H9 (cell line): Measurements from ENCODE around the gene ABLIM3. TPM values are rescaled to one million over a fixed set of nuclear protein-coding genes. Genes with fewer than 3 reads are reported as not detected.

Experiments used
- DNase-seq: peaks from one replicate; pipeline ENCODE4 v3.0.0-alpha.2; 2017
- H2AFZ ChIP-seq: one replicate; pipeline ENCODE4 v1.6.1; 2013; ENCODE audit warnings: mild to moderate bottlenecking, low read length, control low read depth, moderate library complexity
- H2AK5ac ChIP-seq: 2 replicates; pipeline ENCODE4 v1.6.1; 2013; ENCODE audit warnings: low read length, control low read depth, mixed read lengths; ENCODE audit not compliant: insufficient read length
- H2BK120ac ChIP-seq: one replicate; pipeline ENCODE4 v1.6.1; 2013; ENCODE audit warnings: low read depth, mild to moderate bottlenecking, low read length, control low read depth, inconsistent platforms; ENCODE audit not compliant: poor library complexity, severe bottlenecking
- H2BK12ac ChIP-seq: 2 replicates; pipeline ENCODE4 v1.6.1; 2013; ENCODE audit warnings: low read length, control low read depth, mixed read lengths, low read depth; ENCODE audit not compliant: insufficient read length
- H2BK15ac ChIP-seq: 2 replicates; pipeline ENCODE4 v1.6.1; 2013; ENCODE audit warnings: low read depth, low read length, control low read depth
- H2BK20ac ChIP-seq: one replicate; pipeline ENCODE4 v1.6.1; 2013; ENCODE audit warnings: low read depth, mild to moderate bottlenecking, low read length, control low read depth, inconsistent platforms; ENCODE audit not compliant: poor library complexity, severe bottlenecking
- H2BK5ac ChIP-seq: 2 replicates; pipeline ENCODE4 v1.6.1; 2013; ENCODE audit warnings: low read length, control low read depth, mixed read lengths; ENCODE audit not compliant: insufficient read length
- H3K14ac ChIP-seq: 2 replicates; pipeline ENCODE4 v1.6.1; 2013; ENCODE audit warnings: low read length, control low read depth; ENCODE audit not compliant: insufficient read depth
- H3K18ac ChIP-seq: 2 replicates; pipeline ENCODE4 v1.6.1; 2013; ENCODE audit warnings: low read depth, mild to moderate bottlenecking, mixed read lengths, low read length, control low read depth; ENCODE audit not compliant: insufficient read length
- H3K23ac ChIP-seq: 2 replicates; pipeline ENCODE4 v1.6.1; 2013; ENCODE audit warnings: low read length, control low read depth, mixed read lengths, low read depth; ENCODE audit not compliant: insufficient read length
- H3K23me2 ChIP-seq: 2 replicates; pipeline ENCODE4 v1.6.1; 2013; ENCODE audit warnings: low read depth, mild to moderate bottlenecking, mixed read lengths, low read length, control low read depth; ENCODE audit not compliant: insufficient read length, poor library complexity, severe bottlenecking
- H3K27ac ChIP-seq: 2 replicates; pipeline ENCODE4 v1.5.1; 2013; ENCODE audit warnings: low read length, control low read depth, mixed read lengths, low read depth; ENCODE audit not compliant: insufficient read length
- H3K27me3 ChIP-seq: 2 replicates; pipeline ENCODE4 v1.6.1; 2013; ENCODE audit warnings: low read length, control low read depth, inconsistent platforms; ENCODE audit not compliant: insufficient read depth
- H3K4ac ChIP-seq: 2 replicates; pipeline ENCODE4 v1.6.1; 2013; ENCODE audit warnings: low read depth, mild to moderate bottlenecking, control low read depth, inconsistent platforms, low read length, moderate library complexity
- H3K4me1 ChIP-seq: 2 replicates; pipeline ENCODE4 v1.6.1; 2013; ENCODE audit warnings: low read length, control low read depth, inconsistent platforms; ENCODE audit not compliant: insufficient read depth
- H3K4me2 ChIP-seq: 2 replicates; pipeline ENCODE4 v1.6.1; 2013; ENCODE audit warnings: low read length, control low read depth, mixed read lengths; ENCODE audit not compliant: insufficient read length, insufficient read depth
- H3K56ac ChIP-seq: 2 replicates; pipeline ENCODE4 v1.6.1; 2013; ENCODE audit warnings: low read depth, mild to moderate bottlenecking, mixed read lengths, low read length, control low read depth; ENCODE audit not compliant: insufficient read length
- H3K79me1 ChIP-seq: 2 replicates; pipeline ENCODE4 v1.6.1; 2013; ENCODE audit warnings: low read depth, mild to moderate bottlenecking, moderate library complexity, low read length, control low read depth, inconsistent platforms; ENCODE audit not compliant: insufficient read depth, poor library complexity, severe bottlenecking
- H3K79me2 ChIP-seq: 2 replicates; pipeline ENCODE4 v1.6.1; 2013; ENCODE audit warnings: low read length, control low read depth, inconsistent platforms; ENCODE audit not compliant: insufficient read depth
- H3K9ac ChIP-seq: 2 replicates; pipeline ENCODE4 v1.6.1; 2013; ENCODE audit warnings: low read length, control low read depth, mixed read lengths; ENCODE audit not compliant: insufficient read length; ENCODE audit errors: extremely low read depth
- H3K9me3 ChIP-seq: one replicate; pipeline ENCODE4 v1.6.1; 2013; ENCODE audit warnings: low read depth, low read length, inconsistent platforms; ENCODE audit not compliant: control insufficient read depth
- H3T11ph ChIP-seq: one replicate; pipeline ENCODE4 v1.6.1; 2013; ENCODE audit warnings: mild to moderate bottlenecking, low read length, control low read depth, inconsistent platforms
- H4K20me1 ChIP-seq: one replicate; pipeline ENCODE4 v1.6.1; 2013; ENCODE audit not compliant: control insufficient read depth, insufficient read length, insufficient read depth
- H4K5ac ChIP-seq: 2 replicates; pipeline ENCODE4 v1.6.1; 2013; ENCODE audit warnings: low read depth, mild to moderate bottlenecking, mixed read lengths, low read length, control low read depth; ENCODE audit not compliant: insufficient read length
- H4K8ac ChIP-seq: replicated peaks from 2 replicates; pipeline ENCODE4 v1.6.1; 2013; ENCODE audit warnings: low read length, control low read depth, mixed read lengths, low read depth; ENCODE audit not compliant: insufficient read length
- H4K91ac ChIP-seq: 2 replicates; pipeline ENCODE4 v1.6.1; 2013; ENCODE audit warnings: low read depth, mild to moderate bottlenecking, moderate library complexity, mixed read lengths, low read length, control low read depth; ENCODE audit not compliant: insufficient read length
- H3K27ac Mint-ChIP-seq, 3 experiments: 2 replicates in 2 of 3; 3 replicates in 1 of 3; pipeline ENCODE4 v1.8.0; 2020 to 2021; ENCODE audit warnings: mixed read lengths in 3 of 3, mild to moderate bottlenecking in 1 of 3, moderate library complexity in 1 of 3
- H3K27me3 Mint-ChIP-seq: 2 replicates; pipeline ENCODE4 v1.8.0; 2021; ENCODE audit warnings: low read depth, mild to moderate bottlenecking, moderate library complexity, mixed read lengths
- H3K36me3 Mint-ChIP-seq, 3 experiments: 2 replicates in 2 of 3; 3 replicates in 1 of 3; pipeline ENCODE4 v1.8.0; 2020 to 2021; ENCODE audit warnings: low read depth in 3 of 3, mixed read lengths in 3 of 3; ENCODE audit not compliant: insufficient read depth in 1 of 3
- H3K4me1 Mint-ChIP-seq, 2 experiments: 2 replicates each; pipeline ENCODE4 v1.8.0; 2020; ENCODE audit warnings: mixed read lengths in 2 of 2
- H3K4me3 Mint-ChIP-seq, 2 experiments: 2 replicates in 1 of 2; 3 replicates in 1 of 2; pipeline ENCODE4 v1.8.0; 2020 to 2021; ENCODE audit warnings: mild to moderate bottlenecking in 2 of 2, mixed read lengths in 2 of 2, moderate library complexity in 1 of 2
- H3K9me3 Mint-ChIP-seq, 2 experiments: 2 replicates in 1 of 2; 3 replicates in 1 of 2; pipeline ENCODE4 v1.8.0; 2020; ENCODE audit warnings: mild to moderate bottlenecking in 2 of 2, mixed read lengths in 2 of 2, moderate library complexity in 1 of 2
- CTCF ChIP-seq: fragments of 200-600 bp; sonication (generic); conservative IDR thresholded peaks from 3 replicates; pipeline ENCODE4 v1.8.0; 2021; ENCODE audit warnings: antibody characterized with exemption, mild to moderate bottlenecking
- WGBS: extraction: QIAGEN DNeasy Blood & Tissue Kit; methylation state at CpG from one replicate; pipeline ENCODE4 v1.1.7; 2013; ENCODE audit warnings: missing lambda C conversion rate, low lambda C conversion rate, mixed read lengths; ENCODE audit not compliant: insufficient read length; ENCODE audit errors: extremely low coverage; 5-methylcytosine and 5-hydroxymethylcytosine counted together
- total RNA-seq: library from RNA; stranded (reverse); gene quantifications from 2 replicates; pipeline ENCODE4 v1.2.1, GENCODE V29; 2021

ABLIM3 gene
- total RNA-seq, 1 experiment from 2014 or later = 0.20 TPM

GRCh38 chr5:149172261-149172660, 31.0 kb downstream of the ABLIM3 start:
- no peaks in the 10 kb centered on the region for H3K27me3 ChIP-seq
- no peak overlapping the region for H3K4ac ChIP-seq
- H3K23ac ChIP-seq = no peak overlapping the region
- H4K8ac ChIP-seq = no peak overlapping the region
- no peaks in the 10 kb centered on the region for H3K9me3 ChIP-seq
- H3K27me3 Mint-ChIP-seq = no peaks in the 10 kb centered on the region; the same call in none of the 2 replicates
- H4K5ac ChIP-seq = no peak overlapping the region
- H3K79me2 ChIP-seq = no peaks in the 10 kb centered on the region
- no peak overlapping the region; a peak in 1 of 7 replicates for H3K27ac Mint-ChIP-seq
- H3K79me1 ChIP-seq = no peaks in the 10 kb centered on the region
- H3K4me2 ChIP-seq = no peak overlapping the region
- no peaks in the 10 kb centered on the region for H3K4me1 ChIP-seq
- no CpG with 5 or more reads among the region's 4 CpGs for WGBS
- H2BK120ac ChIP-seq = no peak overlapping the region
- no peaks in the 10 kb centered on the region for H3K36me3 Mint-ChIP-seq
- H2BK15ac ChIP-seq = no peak overlapping the region
- H3K4me3 Mint-ChIP-seq = no peak overlapping the region
- H3K27ac ChIP-seq = no peak overlapping the region
- no peak overlapping the region for H2AK5ac ChIP-seq
- no peak overlapping the region for H3K9ac ChIP-seq
- no peak overlapping the region for H2BK12ac ChIP-seq
- no peaks in the 10 kb centered on the region for H3K9me3 Mint-ChIP-seq
- no peak overlapping the region for H3K14ac ChIP-seq
- no peak for TF ChIP-seq CTCF
- H2BK20ac ChIP-seq = no peak overlapping the region
- DNase-seq = no peak
- no peak overlapping the region for H2AFZ ChIP-seq
- no peak overlapping the region for H3T11ph ChIP-seq
- no peaks in the 10 kb centered on the region for H4K20me1 ChIP-seq
- H3K56ac ChIP-seq = no peak overlapping the region
- no peak overlapping the region for H2BK5ac ChIP-seq
- no peaks in the 10 kb centered on the region for H3K23me2 ChIP-seq
- H3K4me1 Mint-ChIP-seq = peaks cover 0 to under 1% of the 10 kb centered on the region in 2 experiments; a peak in 1 of 4 replicates
- no peak overlapping the region for H4K91ac ChIP-seq
- H3K18ac ChIP-seq = no peak overlapping the region
